Kidney (tissue), 14 donors: ENCODE data around the gene COL4A3. TPM values are rescaled to one million over a fixed set of nuclear protein-coding genes. Genes with fewer than 3 reads are reported as not detected.
A peak's percentile ranks its signal among the peaks of the same experiment; 100 is the strongest.

Experiments used
- DNase-seq, 5 donors: peaks; one replicate each; pipeline ENCODE4 v3.0.0-alpha.2; 2013 to 2020
- FAIRE-seq: peaks from 2 replicates; lab custom pipeline; 2012; peaks lifted over from hg19 to GRCh38; lab: Jason Lieb, UNC
- H3K27ac ChIP-seq, 2 donors: one replicate each; pipeline ENCODE4 v1.7.0; 2013; ENCODE audit warnings: low read depth in 2 of 2, low read length in 2 of 2, inconsistent platforms in 1 of 2
- H3K27me3 ChIP-seq: one replicate; pipeline ENCODE4 v1.7.1; 2013; ENCODE audit warnings: low read length, inconsistent platforms; ENCODE audit not compliant: control insufficient read depth, insufficient read depth
- H3K36me3 ChIP-seq, 3 donors: one replicate each; pipeline versions ENCODE4 v1.7.0 to v1.7.1; 2013; ENCODE audit warnings: low read length in 3 of 3, control low read depth in 1 of 3, inconsistent platforms in 1 of 3; ENCODE audit not compliant: insufficient read depth in 3 of 3, control insufficient read depth in 2 of 3
- H3K4me1 ChIP-seq, 3 donors: one replicate each; pipeline versions ENCODE4 v1.7.0 to v1.7.1; 2013; ENCODE audit warnings: low read length in 3 of 3, inconsistent platforms in 1 of 3, low read depth in 1 of 3; ENCODE audit not compliant: control insufficient read depth in 2 of 3, insufficient read depth in 2 of 3
- H3K4me3 ChIP-seq, 3 donors: one replicate each; pipeline versions ENCODE4 v1.7.0 to v1.8.1; 2013; ENCODE audit warnings: low read length in 3 of 3, control low read depth in 1 of 3, inconsistent platforms in 1 of 3
- H3K9ac ChIP-seq, 3 donors: one replicate each; pipeline versions ENCODE4 v1.7.0 to v1.7.1; 2013; ENCODE audit warnings: low read length in 3 of 3, control low read depth in 1 of 3, inconsistent platforms in 1 of 3
- H3K9me3 ChIP-seq, 3 donors: one replicate each; pipeline versions ENCODE4 v1.7.0 to v1.7.1; 2013; ENCODE audit warnings: low read length in 3 of 3, control low read depth in 1 of 3, inconsistent platforms in 1 of 3; ENCODE audit not compliant: control insufficient read depth in 2 of 3, insufficient read depth in 1 of 3
- CTCF ChIP-seq: IDR thresholded peaks from 3 replicates; pipeline ENCODE4 v1.5.1; 2012; ENCODE audit warnings: mild to moderate bottlenecking, moderate library complexity, borderline replicate concordance; ENCODE audit not compliant: insufficient read depth; ENCODE audit errors: extremely low read depth
- intact Hi-C: fragments of 100-400 bp; cut with DNase I; formaldehyde crosslinking; loops from one replicate; pipeline ENCODE4 v1.11.1; 2022
- polyA plus RNA-seq: library from polyadenylated mRNA; stranded (reverse); fragments of 350-450 nt; fragmentation: Illumina TruSeq; extraction: RNeasy Lipid Tissue Mini Kit (QIAGEN cat#74804); gene quantifications from one replicate; pipeline ENCODE4 v1.2.3, GENCODE V29; 2014; ENCODE audit warnings: low read depth, low replicate concordance; ENCODE audit not compliant: insufficient read depth
- total RNA-seq: library from RNA; stranded (reverse); fragmentation: NEBNext Ultra II Directional; extraction: Animal tissue kit (Norgen Biotek cat#: 25700); gene quantifications from one replicate; pipeline ENCODE4 v1.2.1, GENCODE V29; 2021
- donor health status: control.
- donor health status: control.
- donor health status: control.
- donor health status: control.
- donor health status: control.
- donor health status: DM: yes; HTN: yes; CAD: no.
- donor health status: Normal renal cell carcinoma (clear cell type).

The COL4A3 gene
- total and polyA plus RNA-seq, 2 donors from 2014 or later = 20.8 to 48.8 TPM

GRCh38 chr2:227335713-227336112, 171.3 kb downstream of the COL4A3 start:
- H3K27ac ChIP-seq = no peak overlapping the region
- no peak overlapping the region for H3K9ac ChIP-seq
- no peak for FAIRE-seq
- H3K9me3 ChIP-seq = no peaks in the 10 kb centered on the region
- no peak for TF ChIP-seq CTCF
- no peak overlapping the region for H3K4me3 ChIP-seq
- peaks cover 0 to 7% (median 6%) of the 10 kb centered on the region in 3 donors for H3K4me1 ChIP-seq
- no peak for DNase-seq
- peaks cover 5 to 37% (median 20%) of the 10 kb centered on the region in 3 donors for H3K36me3 ChIP-seq
- no peaks in the 10 kb centered on the region for H3K27me3 ChIP-seq
- intact Hi-C loops = no loop called here

- DNase-seq (no peak), FAIRE-seq (no peak)
- Histone ChIP-seq H3K4me3 (no peak overlapping the region), H3K9me3 (no peaks in the 10 kb centered on the region), H3K27me3 (no peaks in the 10 kb centered on the region), H3K27ac (no peak overlapping the region), H3K9ac (no peak overlapping the region), H3K4me1 (peaks cover 0 to 7% (median 6%) of the 10 kb centered on the region in 3 donors), H3K36me3 (peaks cover 5 to 28% (median 17%) of the 10 kb centered on the region in 3 donors)
- no peak for TF ChIP-seq CTCF
- intact Hi-C loops = no loop called here
These were observed 173.0 kb downstream of the COL4A3 start for GRCh38 chr2:227337442-227337841.

- DNase-seq (peak in 3 of 5 donors; percentile 15 to 63 (median 40)), FAIRE-seq (peak; percentile 41)
- H3K9me3 ChIP-seq = no peaks in the 10 kb centered on the region
- no peaks in the 10 kb centered on the region for H3K27me3 ChIP-seq
- H3K4me1 ChIP-seq = peaks cover 0 to 7% (median 6%) of the 10 kb centered on the region in 3 donors
- peaks cover 0 to 23% (median 10%) of the 10 kb centered on the region in 3 donors for H3K36me3 ChIP-seq
- intact Hi-C loops = no loop called here
- no peak overlapping the region for H3K9ac ChIP-seq
- H3K4me3 ChIP-seq = peak overlapping the region in 1 of 3 donors; percentile 13
- H3K27ac ChIP-seq = peak overlapping the region; percentile 0 to 32
- TF ChIP-seq CTCF = no peak
These were observed 174.7 kb downstream of the COL4A3 start for GRCh38 chr2:227339098-227339599.
